GM10248 (cell line): Measurements from ENCODE around the gene DENND10.

Source experiments
- CTCF ChIA-PET: fragments of 300-600 bp; sonication (Branson Sonifier 250); formaldehyde crosslinking; extraction: SDS; loops from one replicate; lab custom pipeline; 2021; ENCODE audit warnings: antibody characterized with exemption; lab: Yijun Ruan, JAX
- POLR2A ChIA-PET: fragments of 350-650 bp; sonication (Branson Sonifier 250); formaldehyde crosslinking; extraction: SDS; loops from one replicate; lab custom pipeline; 2020; ENCODE audit warnings: antibody characterized with exemption; lab: Yijun Ruan, JAX
- DNase-seq: peaks from one replicate; pipeline ENCODE4 v3.0.0; 2012; ENCODE audit errors: extremely low spot score
- TF ChIP-seq, protein P1 (sequence below): IDR thresholded peaks from 2 replicates; pipeline ENCODE4 v1.5.1; 2012; ENCODE audit warnings: mild to moderate bottlenecking, low read depth; ENCODE audit errors: extremely low read depth, missing control alignments, control extremely low read depth

The DENND10 gene

GRCh38 chr10:119098576-119098975 lies 5.3 kb upstream of the DENND10 start:
- no peak for DNase-seq
- TF ChIP-seq, protein P1, sequence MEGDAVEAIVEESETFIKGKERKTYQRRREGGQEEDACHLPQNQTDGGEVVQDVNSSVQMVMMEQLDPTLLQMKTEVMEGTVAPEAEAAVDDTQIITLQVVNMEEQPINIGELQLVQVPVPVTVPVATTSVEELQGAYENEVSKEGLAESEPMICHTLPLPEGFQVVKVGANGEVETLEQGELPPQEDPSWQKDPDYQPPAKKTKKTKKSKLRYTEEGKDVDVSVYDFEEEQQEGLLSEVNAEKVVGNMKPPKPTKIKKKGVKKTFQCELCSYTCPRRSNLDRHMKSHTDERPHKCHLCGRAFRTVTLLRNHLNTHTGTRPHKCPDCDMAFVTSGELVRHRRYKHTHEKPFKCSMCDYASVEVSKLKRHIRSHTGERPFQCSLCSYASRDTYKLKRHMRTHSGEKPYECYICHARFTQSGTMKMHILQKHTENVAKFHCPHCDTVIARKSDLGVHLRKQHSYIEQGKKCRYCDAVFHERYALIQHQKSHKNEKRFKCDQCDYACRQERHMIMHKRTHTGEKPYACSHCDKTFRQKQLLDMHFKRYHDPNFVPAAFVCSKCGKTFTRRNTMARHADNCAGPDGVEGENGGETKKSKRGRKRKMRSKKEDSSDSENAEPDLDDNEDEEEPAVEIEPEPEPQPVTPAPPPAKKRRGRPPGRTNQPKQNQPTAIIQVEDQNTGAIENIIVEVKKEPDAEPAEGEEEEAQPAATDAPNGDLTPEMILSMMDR, result no peak
- POLR2A ChIA-PET, result no interaction called here
- CTCF ChIA-PET, result interaction anchor here (1.4 kb wide), 1 partner anchor 8 kb away, joined by 3 read pairs; no protein-coding TSS in a partner anchor

GRCh38 chr10:119100434-119101238 lies 3.3 kb upstream of the DENND10 start:
- POLR2A ChIA-PET, result no interaction called here
- CTCF ChIA-PET, result interaction anchor here (0.6 to 1.8 kb wide), 7 partner anchors 18 to 1240 kb away, joined by 3 to 5 read pairs (median 3); no protein-coding TSS in a partner anchor
- DNase-seq, result no peak
- TF ChIP-seq, protein P1, result no peak

GRCh38 chr10:119101366-119102098 lies 2.4 kb upstream of the DENND10 start:
- CTCF ChIA-PET, result interaction anchor here (0.6 to 1.8 kb wide), 6 partner anchors 17 to 1240 kb away, joined by 3 to 5 read pairs (median 4); no protein-coding TSS in a partner anchor
- TF ChIP-seq, protein P1, result no peak
- DNase-seq, result no peak
- POLR2A ChIA-PET, result interaction anchor here (1.0 kb wide), 1 partner anchor 24 kb away, joined by 3 read pairs; no protein-coding TSS in a partner anchor

DNA sequence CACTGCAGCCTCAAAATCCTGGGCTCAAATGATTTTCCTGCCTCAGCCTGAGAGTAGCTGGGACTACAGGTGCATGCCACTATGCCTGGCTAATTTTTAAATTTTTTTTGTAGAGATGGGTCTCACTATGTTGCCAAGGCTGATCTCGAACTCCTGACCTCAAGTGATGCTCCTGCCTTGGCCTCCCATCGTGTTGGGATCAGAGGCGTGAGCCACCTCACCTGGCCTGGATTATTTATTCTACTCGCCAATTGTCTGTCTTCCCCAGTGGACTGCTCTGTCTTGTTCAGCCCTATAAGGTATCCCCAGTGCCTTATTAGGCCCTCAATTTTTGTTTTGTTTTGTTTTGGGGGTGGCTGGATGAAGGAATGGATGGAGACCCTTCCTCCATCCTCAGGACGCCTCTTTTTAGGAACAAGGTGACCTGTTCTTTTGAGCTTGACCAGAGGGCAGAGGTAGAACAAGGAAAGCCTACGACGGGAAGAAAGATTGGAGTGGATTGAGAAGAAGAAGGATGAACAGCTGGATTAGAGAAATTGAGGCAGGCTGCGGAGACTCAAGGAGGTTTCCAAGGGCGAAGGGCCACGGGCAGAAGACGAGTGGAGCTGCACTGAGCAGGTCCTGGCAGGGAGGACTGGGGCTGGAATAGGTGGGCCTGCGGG lies 541 bp upstream of the DENND10 start:
- ChIA-PET POLR2A (no interaction called here), CTCF (interaction anchor here (0.9 to 1.2 kb wide), 5 partner anchors 9 to 96 kb away, joined by 3 to 5 read pairs (median 3); no protein-coding TSS in a partner anchor)
- TF ChIP-seq, protein P1, result no peak
- DNase-seq, result no peak

DNA sequence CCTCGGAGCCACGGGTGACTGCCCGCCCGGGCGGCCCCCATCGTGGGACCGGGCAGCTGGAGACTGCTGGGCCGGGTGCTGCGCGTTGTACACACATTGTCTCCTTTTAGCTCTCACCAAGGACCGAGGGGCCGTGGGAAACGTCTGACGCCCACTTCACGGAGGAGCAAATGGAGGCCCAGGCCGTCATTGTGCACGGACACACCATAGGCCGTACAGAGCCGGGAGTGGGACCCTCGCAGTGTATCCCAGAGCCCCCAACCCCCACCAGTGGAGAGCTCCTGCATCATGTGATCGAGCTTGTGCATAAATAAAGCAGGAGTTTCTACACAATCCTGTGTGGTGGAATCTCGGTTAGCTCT lies 722 bp downstream of the DENND10 start:
- DNase-seq, result peak; percentile 44
- ChIA-PET POLR2A (interaction anchor here (0.5 to 0.8 kb wide), 3 partner anchors 9 to 19 kb away, joined by 3 to 5 read pairs (median 3); no protein-coding TSS in a partner anchor), CTCF (interaction anchor here (1.2 to 2.2 kb wide), 2 partner anchors 15 to 94 kb away, joined by 3 to 6 read pairs; no protein-coding TSS in a partner anchor)
- TF ChIP-seq, protein P1, result no peak
